Spleen (tissue), 7 donors: ENCODE measurements around the gene MTHFR.

Experiments used
- POLR2A ChIP-seq, 3 donors: fragments of 450-650 bp; IDR thresholded peaks; one replicate each; pipeline ENCODE4 v1.5.1; 2017; ENCODE audit warnings: antibody characterized with exemption in 3 of 3, mild to moderate bottlenecking in 1 of 3
- POLR2AphosphoS5 ChIP-seq, 3 donors: sonication (generic); formaldehyde crosslinking; IDR thresholded peaks; one replicate each; pipeline ENCODE4 v1.5.1; 2017; ENCODE audit warnings: antibody characterized with exemption in 3 of 3
- TF ChIP-seq, protein P1 (sequence below), 11 experiments: fragments of 200-600 bp in 7 of 11; fragments of 450-650 bp in 4 of 11; sonication (generic) in 4 of 11; IDR thresholded peaks in 8 of 11; conservative IDR thresholded peaks in 3 of 11; 1 replicate in 7 of 11; 2 replicates in 4 of 11; pipeline versions ENCODE4 v1.4.0 to v1.8.0; 2016 to 2021; ENCODE audit warnings: antibody characterized with exemption in 11 of 11, inconsistent platforms in 4 of 11, mild to moderate bottlenecking in 1 of 11
- donor health status: DM: no; HTN: no; CAD: no; lungs with moderate emphysema.
- donor health status: DM: no; HTN: no; CAD: no.
- donor health status: DM: no; HTN: no; CAD: no.

DNA sequence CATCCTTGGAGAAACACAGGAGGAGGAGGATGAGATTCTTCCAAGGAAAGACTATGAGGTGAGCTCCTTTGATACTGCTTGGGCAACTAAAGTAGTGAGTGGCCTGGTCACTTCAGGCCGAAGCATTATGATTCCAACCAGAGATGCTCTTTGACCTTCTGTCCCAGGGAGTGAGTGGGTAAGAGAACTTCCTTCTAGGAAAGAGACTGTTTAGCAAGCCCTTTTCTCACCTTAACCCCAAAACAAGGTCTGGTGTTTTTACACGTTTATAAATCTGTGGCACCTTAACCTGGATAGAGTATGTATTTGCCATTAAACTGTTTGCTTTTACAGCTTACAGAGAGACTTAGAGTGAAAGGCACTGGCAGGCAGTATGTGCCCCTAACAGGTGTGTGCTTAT is 1.4 kb upstream of the MTHFR start:
- TF ChIP-seq, protein P1, sequence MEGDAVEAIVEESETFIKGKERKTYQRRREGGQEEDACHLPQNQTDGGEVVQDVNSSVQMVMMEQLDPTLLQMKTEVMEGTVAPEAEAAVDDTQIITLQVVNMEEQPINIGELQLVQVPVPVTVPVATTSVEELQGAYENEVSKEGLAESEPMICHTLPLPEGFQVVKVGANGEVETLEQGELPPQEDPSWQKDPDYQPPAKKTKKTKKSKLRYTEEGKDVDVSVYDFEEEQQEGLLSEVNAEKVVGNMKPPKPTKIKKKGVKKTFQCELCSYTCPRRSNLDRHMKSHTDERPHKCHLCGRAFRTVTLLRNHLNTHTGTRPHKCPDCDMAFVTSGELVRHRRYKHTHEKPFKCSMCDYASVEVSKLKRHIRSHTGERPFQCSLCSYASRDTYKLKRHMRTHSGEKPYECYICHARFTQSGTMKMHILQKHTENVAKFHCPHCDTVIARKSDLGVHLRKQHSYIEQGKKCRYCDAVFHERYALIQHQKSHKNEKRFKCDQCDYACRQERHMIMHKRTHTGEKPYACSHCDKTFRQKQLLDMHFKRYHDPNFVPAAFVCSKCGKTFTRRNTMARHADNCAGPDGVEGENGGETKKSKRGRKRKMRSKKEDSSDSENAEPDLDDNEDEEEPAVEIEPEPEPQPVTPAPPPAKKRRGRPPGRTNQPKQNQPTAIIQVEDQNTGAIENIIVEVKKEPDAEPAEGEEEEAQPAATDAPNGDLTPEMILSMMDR (IDR thresholded peaks at IDR 0.05 in 8 of 11, conservative IDR thresholded peaks at IDR 0.05 in 3 of 11) = no peak
- TF ChIP-seq POLR2AphosphoS5 (IDR thresholded peaks at IDR 0.05) (no peak), POLR2A (IDR thresholded peaks at IDR 0.05) (no peak)
